ENCODE data around the gene ZNF587.
"Not testable (repeated sequence)": the region's sequence is repeated elsewhere in the genome, so short reads cannot be mapped to it uniquely, and the experiment has no call there.

The ZNF587 gene

DNA sequence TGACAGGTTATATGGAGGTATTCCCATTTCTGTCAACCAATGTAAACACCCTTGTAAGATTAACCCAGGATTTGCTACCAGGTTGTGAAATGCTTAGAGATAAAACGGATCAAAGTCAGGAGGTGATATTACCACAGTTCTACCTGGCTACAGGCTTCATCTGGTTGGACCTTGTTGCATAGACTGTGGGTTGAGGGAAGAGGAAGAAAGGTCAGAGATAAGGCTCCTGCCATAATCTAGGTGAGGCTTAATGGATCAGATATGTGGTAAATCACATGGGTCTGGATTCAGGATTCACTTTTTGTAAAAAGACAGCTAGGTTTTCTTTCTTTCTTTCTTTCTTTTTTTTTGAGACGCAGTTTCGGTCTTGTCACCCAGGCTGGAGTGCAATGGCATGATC is 28.2 kb upstream of the ZNF587 start:
- not testable (repeated sequence) for DNase-seq (ENCODE audit: extremely low read depth in 1 of 2, low read depth in 1 of 2)

DNA sequence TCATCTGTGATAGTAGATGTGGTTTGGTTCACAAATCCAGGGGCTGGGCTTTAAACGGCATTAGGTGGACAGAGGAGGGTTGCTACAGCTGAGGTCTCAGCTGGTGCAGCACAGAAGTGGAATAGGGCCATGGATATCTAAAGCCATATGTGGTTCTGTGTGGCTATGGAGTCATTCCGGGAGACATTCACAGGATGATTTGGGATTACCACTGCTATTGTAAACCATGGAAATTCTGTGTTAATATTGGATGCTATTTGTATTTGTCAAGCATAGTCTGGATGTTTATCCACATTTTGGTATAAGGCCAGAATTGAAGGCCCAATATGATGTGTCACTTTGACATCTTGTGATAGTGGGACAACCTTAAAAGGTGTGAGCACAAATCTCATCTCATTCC is 26.5 kb upstream of the ZNF587 start:
- DNase-seq (ENCODE audit: extremely low read depth in 1 of 2, low read depth in 1 of 2) = not testable (repeated sequence)

DNA sequence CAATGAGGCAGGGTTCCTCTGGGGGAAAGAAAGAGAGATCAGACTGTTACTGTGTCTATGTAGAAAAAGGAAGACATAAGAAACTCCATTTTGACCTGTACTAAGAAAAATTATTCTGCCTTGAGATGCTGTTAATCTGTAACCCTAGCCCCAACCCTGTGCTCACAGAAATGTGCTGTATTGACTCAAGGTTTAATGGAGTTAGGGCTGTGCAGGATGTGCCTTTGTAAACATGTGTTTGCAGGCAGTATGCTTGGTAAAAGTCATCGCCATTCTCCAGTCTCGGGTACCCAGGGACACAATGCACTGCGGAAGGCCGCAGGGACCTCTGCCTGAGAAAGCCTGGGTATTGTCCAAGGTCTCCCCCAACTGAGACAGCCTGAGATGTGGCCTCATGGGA is 26.1 kb upstream of the ZNF587 start:
- DNase-seq (ENCODE audit: extremely low read depth in 1 of 2, low read depth in 1 of 2) = not testable (repeated sequence)

DNA sequence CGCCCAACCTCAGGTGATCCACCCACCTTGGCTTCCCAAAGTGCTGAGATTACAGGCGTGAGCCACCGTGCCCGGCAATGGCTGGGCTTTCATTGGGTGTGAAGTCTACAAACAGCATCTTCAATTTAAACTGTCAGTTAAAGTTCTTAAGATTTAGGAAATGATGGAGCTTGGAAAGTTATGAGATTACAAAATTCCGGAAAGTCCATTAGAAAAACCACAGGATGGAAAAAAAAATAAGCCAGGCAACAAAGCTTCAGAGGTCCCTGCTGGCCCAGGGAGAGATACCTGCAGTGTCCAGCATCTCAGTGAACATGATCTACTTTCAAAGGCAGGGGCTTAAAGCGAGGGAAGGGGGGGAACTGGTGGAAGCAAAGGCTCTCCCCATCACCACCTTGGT is 24.1 kb upstream of the ZNF587 start:
- DNase-seq (ENCODE audit: extremely low read depth in 1 of 2, low read depth in 1 of 2) = no peak

DNA sequence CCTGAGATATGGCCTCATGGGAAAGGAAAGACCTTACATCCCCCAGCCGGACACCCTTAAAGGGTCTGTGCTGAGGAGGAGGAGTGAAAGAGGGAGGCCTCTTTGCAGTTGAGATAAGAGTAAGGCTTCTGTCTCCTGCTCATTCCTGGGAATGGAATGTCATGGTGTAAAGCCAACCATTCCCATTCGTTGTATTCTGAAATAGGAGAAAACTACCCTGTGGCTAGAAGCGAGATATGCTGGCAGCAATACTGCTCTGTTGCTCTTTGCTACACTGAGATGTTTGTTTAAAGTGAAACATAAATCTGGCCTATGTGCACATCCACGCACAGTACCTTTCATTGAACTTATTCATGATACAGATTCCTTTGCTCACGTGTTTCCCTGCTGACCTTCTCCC is 20.3 kb upstream of the ZNF587 start:
- DNase-seq (ENCODE audit: extremely low read depth in 1 of 2, low read depth in 1 of 2) = no peak

DNA sequence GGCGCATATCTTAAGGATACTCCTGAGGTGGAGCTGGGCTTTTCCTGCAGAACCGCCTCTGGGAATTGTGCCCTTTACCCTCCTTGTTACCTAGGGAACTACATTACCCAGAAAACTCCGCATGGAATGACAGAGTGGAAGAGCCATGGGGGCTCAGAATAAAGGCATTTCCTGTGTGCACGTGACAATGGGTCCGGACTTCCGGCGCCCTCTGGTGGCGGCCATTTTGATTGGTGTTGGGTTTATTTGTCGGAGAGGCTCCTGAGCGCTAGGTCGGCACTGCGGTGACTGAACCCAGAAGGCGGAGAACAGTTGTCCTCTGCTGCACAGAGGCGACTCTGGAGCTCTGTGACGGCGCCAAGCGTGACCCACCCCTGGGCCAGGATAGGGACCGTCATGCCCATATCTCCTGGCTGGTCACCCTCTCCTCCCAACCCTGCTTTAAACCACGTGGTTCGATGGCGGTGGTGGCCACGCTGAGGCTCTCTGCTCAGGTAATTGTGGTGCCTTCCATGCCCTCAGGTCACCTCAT is 19.5 kb upstream of the ZNF587 start, which contains the start of gene ZNF587B:
TSS of gene ZNF587B (plus strand) at position 229 of the 532 bp plus-strand sequence. CDS start at position 459, 230 bp downstream.
- no peak for DNase-seq (ENCODE audit: extremely low read depth in 1 of 2, low read depth in 1 of 2)

DNA sequence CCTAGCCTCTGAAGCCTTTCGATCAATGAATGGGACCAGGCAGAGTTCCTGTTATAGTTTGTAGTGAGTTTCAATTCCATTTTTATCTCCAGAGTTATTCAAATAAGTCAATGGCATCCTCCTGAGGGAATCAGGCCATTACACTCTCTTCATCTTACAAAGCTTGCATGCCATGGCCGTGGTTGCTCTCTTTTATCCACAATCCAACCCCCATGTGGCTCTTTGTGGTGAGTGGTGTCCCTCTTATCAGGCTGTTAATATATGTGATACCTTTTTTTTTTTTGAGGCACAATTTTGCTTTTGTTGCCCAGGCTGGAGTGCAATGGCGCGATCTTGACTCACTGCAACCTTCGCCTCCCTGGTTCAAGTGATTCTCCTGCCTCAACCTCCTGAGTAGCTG is 12.7 kb upstream of the ZNF587 start:
- DNase-seq (ENCODE audit: extremely low read depth in 1 of 2, low read depth in 1 of 2) = not testable (repeated sequence)

DNA sequence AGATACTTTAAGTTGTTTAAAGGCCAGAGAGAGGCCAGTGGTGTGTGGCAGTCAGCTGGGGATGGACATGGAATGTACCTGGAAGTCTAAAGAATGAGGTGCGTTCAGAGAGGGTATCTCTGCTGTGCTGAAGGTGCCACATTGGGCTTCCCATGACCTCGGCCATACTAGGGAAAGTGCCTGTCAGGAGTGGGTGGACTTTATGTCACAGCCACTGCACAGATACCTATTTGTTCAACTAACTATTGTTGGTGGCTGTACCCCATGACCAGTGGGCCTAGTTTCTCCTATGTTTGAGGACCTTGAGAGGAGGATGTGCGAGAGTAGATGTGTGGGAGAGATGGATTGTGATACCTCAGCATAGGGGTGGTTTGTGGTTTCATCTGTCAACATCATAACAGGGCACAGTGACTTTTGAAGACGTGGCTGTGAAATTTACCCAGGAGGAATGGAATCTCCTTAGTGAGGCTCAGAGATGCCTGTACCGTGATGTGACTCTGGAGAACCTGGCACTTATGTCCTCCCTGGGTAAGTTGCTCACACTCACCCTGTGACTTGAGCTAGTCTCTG is 11.0 kb upstream of the ZNF587 start:
- not testable (repeated sequence) for DNase-seq (ENCODE audit: extremely low read depth in 1 of 2, low read depth in 1 of 2)

DNA sequence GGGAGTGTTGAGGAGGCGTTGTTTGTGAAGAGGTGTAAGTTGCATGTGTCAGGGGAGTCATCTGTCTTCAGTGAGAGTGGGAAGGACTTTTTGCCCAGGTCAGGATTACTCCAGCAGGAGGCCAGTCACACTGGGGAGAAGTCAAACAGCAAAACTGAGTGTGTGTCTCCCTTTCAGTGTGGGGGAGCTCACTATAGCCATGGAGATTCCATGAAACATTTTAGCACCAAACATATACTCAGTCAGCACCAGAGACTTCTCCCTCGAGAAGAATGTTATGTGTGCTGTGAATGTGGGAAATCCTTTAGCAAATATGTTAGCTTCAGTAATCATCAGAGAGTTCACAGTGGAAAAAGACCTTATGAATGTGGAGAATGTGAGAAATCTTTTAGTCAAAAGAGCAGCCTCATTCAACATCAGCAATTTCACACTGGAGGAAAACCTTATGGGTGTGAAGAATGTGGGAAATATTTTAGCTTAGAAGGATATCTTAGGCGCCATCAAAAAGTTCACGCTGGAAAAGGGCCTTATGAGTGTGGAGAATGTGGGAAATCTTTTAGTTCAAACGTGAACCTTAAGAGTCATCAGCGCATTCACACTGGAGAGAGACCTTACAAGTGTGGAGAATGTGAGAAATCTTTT is 8.4 kb upstream of the ZNF587 start:
- DNase-seq (ENCODE audit: extremely low read depth in 1 of 2, low read depth in 1 of 2) = no peak

DNA sequence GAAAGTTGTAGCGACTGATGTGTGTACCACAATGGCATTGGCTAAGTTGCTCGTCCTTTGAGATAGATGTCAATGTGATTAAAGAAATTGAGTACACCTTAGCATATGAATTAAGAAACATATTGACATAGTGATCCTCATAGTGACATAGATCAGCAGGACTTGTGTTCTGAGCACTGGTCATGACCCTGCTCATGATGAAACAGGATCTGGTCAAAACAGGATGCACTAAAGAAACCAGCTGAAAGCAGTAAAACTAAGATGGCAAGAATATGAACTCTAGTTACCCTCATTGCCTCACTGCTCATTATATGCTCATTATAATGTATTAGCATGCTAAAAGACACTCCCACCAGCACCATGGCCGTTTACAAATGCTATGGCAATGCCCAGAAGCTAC is 2.5 kb upstream of the ZNF587 start:
- DNase-seq (ENCODE audit: extremely low read depth in 1 of 2, low read depth in 1 of 2) = not testable (repeated sequence)

DNA sequence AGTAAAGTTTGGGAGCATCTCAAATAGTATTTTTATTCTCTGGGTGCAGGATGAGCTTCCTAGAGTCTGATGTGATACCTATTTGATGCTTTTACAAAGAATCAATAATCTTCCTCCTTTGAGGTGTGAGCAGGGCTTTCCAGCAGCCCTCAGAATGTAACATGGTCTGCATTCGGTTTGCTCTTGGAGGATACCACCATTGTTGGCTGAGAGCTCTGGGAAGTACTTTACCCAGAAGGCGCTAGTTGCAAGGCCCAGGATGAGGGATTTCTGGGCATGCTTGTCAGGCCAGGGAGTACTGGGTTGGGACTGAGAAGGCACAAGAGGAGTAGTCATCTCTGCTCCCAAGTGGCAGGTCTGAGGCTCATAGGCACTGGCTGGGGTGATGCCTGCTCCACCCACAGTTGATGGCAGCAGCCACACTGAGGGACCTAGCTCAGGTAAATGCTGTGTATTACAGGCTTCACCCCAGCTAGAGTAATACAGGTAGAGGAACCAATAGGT is 445 bp upstream of the ZNF587 start:
- not testable (repeated sequence) for DNase-seq (ENCODE audit: extremely low read depth in 1 of 2, low read depth in 1 of 2)

DNA sequence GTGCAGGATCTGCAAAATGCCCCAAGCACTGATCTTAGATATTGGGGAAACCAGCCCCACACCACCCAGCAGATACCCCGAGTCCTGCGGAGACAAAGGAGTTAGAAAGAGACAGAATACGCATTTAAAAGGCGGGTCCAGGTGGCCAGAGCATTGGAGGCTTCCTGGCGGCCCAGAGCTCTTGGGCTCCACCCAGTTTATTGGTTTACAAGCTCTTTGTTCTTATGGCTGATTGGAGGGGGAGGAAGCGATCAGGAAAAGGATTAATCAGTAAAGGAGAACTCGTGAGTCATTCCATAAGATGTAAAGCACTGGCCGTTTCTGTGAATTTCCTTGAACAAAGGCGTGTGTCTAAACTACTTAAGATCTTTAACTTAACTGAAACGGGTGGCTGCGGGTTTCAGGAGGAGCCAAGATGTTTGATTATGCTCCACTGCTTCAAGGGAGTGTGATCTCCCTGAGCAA is 926 bp downstream of the ZNF587 start:
- DNase-seq (ENCODE audit: extremely low read depth in 1 of 2, low read depth in 1 of 2) = no peak

DNA sequence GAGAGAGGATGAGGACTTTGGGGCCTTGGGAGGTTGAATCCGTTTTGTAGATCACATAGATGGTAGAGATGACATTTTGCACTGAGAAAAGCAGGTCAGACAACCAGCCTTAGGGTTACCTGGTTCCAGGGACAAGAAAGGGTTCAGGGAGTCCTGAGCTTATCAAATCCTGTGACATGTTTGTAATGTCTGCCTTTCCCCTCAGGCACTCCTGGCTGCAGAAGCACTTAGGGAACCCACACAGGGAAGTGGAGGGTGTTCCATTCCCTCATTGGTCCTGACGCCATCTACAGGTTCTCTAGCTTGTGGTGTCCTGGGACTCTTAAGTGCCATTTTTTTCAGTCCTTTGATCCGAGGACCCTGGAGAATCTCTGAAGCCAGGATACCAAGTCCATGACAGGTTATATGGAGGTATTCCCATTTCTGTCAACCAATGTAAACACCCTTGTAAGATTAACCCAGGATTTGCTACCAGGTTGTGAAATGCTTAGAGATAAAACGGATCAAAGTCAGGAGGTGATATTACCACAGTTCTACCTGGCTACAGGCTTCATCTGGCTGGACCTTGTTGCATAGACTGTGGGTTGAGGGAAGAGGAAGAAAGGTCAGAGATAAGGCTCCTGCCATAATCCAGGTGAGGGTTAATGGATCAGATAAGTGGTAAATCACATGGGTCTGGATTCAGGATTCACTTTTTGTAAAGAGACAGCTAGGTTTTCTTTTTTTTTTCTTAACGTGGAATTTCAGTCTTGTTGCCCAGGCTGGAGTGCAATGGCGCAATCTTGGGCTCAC is 2.3 kb downstream of the ZNF587 start:
- not testable (repeated sequence) for DNase-seq (ENCODE audit: extremely low read depth in 1 of 2, low read depth in 1 of 2)

DNA sequence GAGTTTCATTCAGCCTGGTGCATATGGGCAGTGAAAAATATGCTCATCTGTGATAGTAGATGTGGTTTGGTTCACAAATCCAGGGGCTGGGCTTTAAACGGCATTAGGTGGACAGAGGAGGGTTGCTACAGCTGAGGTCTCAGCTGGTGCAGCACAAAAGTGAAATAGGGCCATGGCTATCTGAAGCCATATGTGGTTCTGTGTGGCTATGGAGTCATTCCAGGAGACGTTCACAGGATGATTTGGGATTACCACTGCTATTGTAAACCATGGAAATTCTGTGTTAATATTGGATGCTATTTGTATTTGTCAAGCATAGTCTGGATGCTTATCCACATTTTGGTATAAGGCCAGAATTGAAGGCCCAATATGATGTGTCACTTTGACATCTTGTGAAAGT is 4.5 kb downstream of the ZNF587 start:
- DNase-seq (ENCODE audit: extremely low read depth in 1 of 2, low read depth in 1 of 2) = not testable (repeated sequence)

DNA sequence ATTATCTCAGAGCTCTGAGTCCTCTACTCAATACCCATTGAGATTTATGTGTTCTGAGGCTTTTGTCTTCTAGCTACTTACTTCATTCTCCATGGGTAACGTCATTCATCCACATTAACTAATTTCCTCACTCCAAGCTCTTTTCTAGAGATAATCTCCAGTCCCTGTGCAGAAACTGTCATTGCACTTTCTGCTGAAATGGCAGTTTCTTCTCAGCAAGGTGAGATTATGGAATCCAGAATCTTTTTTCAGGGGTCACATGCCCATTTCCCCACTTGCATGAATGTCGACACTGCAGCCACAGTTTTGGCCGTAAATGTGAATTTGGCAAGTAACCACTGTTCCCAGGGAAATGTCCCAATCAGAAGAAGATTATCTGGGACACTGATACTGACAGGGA is 12.7 kb downstream of the ZNF587 start:
- DNase-seq (ENCODE audit: extremely low read depth in 1 of 2, low read depth in 1 of 2) = not testable (repeated sequence)

DNA sequence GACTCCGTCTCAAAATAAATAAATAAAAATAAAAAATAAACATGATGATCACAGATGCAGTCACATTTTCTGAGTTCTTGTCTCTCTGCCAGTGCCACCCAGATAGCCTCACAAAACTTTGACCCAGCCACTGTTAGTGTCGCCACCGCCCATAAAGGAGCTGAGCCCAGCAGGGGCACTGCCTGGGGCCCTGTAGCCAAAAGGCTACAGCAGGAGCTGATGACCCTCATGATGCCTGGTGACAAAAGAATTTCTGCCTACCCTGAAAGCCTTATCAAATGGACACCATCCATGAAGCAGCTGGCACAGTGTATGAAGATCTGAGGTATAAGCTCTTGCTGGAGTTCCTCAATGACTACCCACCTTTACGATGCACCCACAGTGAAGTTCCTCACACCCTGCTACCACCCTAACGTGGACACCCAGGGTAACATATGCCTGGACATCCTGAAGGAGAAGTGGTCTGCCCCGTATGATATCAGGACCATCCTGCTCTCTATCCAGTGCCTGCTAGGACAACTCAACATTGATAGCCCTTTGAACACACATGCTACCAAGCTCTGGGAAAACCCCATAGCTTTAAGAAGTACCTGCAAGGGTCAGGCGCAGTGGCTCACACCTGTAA is 18.3 kb downstream of the ZNF587 start:
- DNase-seq (ENCODE audit: extremely low read depth in 1 of 2, low read depth in 1 of 2) = no peak

DNA sequence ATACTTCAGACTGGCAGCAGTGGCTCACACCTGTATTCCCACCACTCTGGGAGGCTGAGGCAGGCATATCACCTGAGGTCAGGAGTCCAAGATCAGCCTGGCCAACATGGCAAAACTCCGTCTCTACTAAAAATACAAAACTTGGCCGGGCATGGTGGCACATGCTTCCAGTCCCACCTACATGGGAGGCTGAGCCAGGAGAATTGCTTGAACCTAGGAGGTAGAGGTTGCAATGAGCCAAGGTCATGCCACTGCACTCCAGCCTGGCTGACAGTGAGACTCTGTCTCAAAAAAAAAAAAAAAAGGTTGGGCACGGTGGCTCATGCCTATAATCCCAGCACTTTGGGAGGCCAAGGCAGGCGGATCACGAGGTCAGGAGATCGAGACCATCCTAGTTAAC is 20.0 kb downstream of the ZNF587 start:
- not testable (repeated sequence) for DNase-seq (ENCODE audit: extremely low read depth in 1 of 2, low read depth in 1 of 2)

DNA sequence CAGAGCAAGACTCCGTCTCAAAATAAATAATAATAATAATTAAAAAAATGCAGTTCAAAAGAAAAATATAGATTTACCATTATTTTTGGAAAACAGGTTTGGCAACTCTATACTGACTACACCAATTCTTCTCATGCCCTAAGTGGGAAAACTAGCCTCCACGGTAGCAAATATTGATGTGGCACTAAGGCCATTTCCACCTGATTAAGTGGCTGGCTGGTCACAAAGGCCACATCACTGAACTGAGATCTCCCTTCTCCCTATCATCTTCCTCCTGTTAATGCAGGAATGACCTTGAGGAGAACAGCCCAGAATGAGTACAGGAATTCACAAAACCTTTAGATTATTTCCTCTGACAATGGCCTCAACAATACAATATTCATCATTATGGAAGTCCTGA is 20.6 kb downstream of the ZNF587 start:
- DNase-seq (ENCODE audit: extremely low read depth in 1 of 2, low read depth in 1 of 2) = no peak

DNA sequence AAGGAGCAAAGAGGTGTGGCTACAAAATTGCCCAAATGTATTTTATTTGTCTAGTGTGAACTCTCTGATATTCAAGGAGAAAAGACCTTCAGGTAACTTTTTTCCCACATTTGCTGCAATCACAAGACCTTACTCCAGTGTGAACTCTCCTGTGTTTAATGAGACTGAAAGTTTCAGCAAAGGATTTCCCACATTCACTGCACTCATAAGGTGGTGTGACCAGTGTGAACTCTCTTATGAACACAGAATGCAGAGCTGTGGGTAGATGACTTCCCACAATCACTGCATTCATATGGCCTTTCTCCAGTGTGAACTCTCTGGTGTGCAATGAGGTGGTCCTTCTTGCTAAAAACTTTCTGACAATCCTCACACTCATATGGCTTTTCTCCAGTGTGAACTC is 22.8 kb downstream of the ZNF587 start:
- DNase-seq (ENCODE audit: extremely low read depth in 1 of 2, low read depth in 1 of 2) = no peak

DNA sequence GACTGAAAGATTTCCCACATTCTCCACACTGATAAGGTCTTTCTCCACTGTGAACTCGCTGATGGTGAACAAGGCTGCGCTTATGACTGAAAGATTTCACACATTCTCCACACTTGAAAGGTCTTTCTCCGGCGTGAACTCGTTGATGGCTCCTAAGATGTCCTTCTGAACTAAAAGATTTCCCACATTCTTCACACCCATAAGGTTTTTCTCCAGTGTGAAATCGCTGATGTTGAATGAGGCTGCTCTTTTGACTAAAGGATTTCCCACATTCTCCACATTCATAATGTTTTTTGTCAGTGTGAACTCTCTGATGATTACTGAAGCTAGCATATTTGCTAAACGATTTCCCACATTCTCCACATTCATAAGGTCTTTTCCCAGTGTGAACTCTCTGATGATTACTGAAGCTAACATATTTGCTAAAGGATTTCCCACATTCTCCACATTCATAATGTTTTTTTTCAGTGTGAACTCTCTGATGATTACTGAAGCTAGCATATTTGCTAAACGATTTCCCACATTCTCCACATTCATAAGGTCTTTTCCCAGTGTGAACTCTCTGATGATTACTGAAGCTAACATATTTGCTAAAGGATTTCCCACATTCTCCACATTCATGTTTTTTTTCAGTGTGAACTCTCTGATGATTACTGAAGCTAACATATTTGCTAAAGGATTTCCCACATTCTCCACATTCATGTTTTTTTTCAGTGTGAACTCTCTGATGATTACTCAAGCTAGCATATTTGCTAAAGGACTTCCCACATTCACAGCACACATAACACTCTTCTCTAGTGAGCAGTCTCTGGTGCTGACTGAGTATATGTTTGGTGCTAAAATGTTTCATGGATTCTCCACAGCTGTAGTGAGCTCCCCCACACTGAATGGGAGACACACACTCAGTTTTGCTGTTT is 24.5 kb downstream of the ZNF587 start:
- not testable (repeated sequence) for DNase-seq (ENCODE audit: extremely low read depth in 1 of 2, low read depth in 1 of 2)
